GM12874 (cell line): Measurements from ENCODE around the gene FBXO2.
A peak's percentile ranks its signal among the peaks of the same experiment; 100 is the strongest.

Experiments used
- CTCF ChIP-seq: IDR thresholded peaks from 2 replicates; pipeline ENCODE4 v1.5.1; 2011; ENCODE audit warnings: low read depth, mild to moderate bottlenecking, control low read depth, low read length, moderate library complexity; ENCODE audit not compliant: insufficient read depth

Gene FBXO2

GRCh38 chr1:11650331-11650991 is 3.8 kb downstream of the FBXO2 start:
- TF ChIP-seq CTCF, result peak; percentile 85

GRCh38 chr1:11649624-11650330 is 4.5 kb downstream of the FBXO2 start:
- TF ChIP-seq CTCF, result no peak

GRCh38 chr1:11649237-11649623 is 5.0 kb downstream of the FBXO2 start:
- no peak for TF ChIP-seq CTCF

- TF ChIP-seq CTCF, result no peak
Observed at GRCh38 chr1:11648732-11649158, 5.5 kb downstream of the FBXO2 start.

- TF ChIP-seq CTCF, result no peak
Observed at GRCh38 chr1:11648039-11648438, 6.2 kb downstream of the FBXO2 start.

- TF ChIP-seq CTCF, result no peak
Observed at GRCh38 chr1:11647333-11647732, 6.9 kb downstream of the FBXO2 start.

GRCh38 chr1:11646317-11646716 is 7.9 kb downstream of the FBXO2 start:
- TF ChIP-seq CTCF, result no peak
